GM23338 (cell line): Measurements from ENCODE around the gene H2AZ2. TPM values are rescaled to one million over a fixed set of nuclear protein-coding genes. Genes with fewer than 3 reads are reported as not detected.

Source experiments
- CREB1 ChIP-seq: fragments of 250-450 bp; sonication (Bioruptor Pico); IDR thresholded peaks from 2 replicates; pipeline ENCODE4 v1.5.0; 2020; ENCODE audit warnings: low read depth, mild to moderate bottlenecking, moderate library complexity
- CTCF ChIP-seq, 2 experiments: fragments of 200-600 bp in 1 of 2; sonication (generic) in 1 of 2; conservative IDR thresholded peaks; 2 replicates each; pipeline versions ENCODE4 v1.5.1 to v1.6.1; 2016 to 2017; ENCODE audit warnings: antibody characterized with exemption in 2 of 2, low read depth in 2 of 2, mild to moderate bottlenecking in 2 of 2, moderate library complexity in 1 of 2
- EZH2 ChIP-seq: fragments of 200-600 bp; sonication (generic); IDR thresholded peaks from one replicate; pipeline ENCODE4 v1.8.0; 2017; ENCODE audit warnings: antibody characterized with exemption, mild to moderate bottlenecking, low read depth; ENCODE audit not compliant: unreplicated experiment
- ZNF114 ChIP-seq: fragments of 250-450 bp; sonication (Bioruptor Pico); IDR thresholded peaks from 2 replicates; pipeline ENCODE4 v1.5.0; 2020; ENCODE audit warnings: mild to moderate bottlenecking, moderate library complexity
- ZNF331 ChIP-seq: fragments of 250-450 bp; sonication (Bioruptor Pico); IDR thresholded peaks from 2 replicates; pipeline ENCODE4 v1.5.0; 2020; ENCODE audit warnings: low read depth, mild to moderate bottlenecking, moderate library complexity
- polyA plus RNA-seq: library from polyadenylated mRNA; unstranded; fragments of >200 nt; fragmentation: Nextera tagmentation; extraction: Ambion mirVana; gene quantifications from 2 replicates; pipeline ENCODE4 v1.2.1, GENCODE V29; 2016
- total RNA-seq: library from RNA; depleted of rRNA; stranded (reverse); fragments of >200 nt; shearing (Covaris generic); gene quantifications from 2 replicates; pipeline ENCODE4 v1.2.3, GENCODE V29; 2014
- TF ChIP-seq, protein P1 (sequence below): fragments of 250-450 bp; sonication (Bioruptor Pico); IDR thresholded peaks from 2 replicates; pipeline ENCODE4 v1.5.0; 2020; ENCODE audit warnings: mild to moderate bottlenecking, moderate library complexity
- TF ChIP-seq, protein P2 (sequence below): IDR thresholded peaks from 2 replicates; pipeline ENCODE4 v1.6.1; 2016; ENCODE audit warnings: antibody characterized with exemption

Gene H2AZ2
- total and polyA plus RNA-seq, 2 experiments from 2014 or later = 215 to 390 TPM

DNA sequence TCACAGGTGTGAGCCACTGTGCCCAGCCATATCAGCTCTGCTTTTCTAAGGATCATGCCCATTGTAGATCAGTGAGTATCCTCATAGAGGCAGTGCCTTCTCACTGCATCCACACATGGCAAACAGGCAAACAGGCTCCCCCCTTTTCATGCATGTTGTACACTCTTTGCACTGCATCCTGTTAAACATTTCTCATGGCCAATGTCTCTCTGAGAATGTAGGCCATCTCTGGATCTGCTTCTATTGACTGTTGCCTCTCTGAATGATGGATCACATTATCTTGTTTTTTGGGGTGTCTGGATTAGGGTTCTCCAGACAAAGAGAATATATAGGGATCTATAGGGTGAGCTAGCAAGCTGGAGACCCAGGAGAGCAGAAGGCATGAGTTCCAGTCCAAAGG lies 64.5 kb downstream of the H2AZ2 start (continued):
- TF ChIP-seq, protein P1, sequence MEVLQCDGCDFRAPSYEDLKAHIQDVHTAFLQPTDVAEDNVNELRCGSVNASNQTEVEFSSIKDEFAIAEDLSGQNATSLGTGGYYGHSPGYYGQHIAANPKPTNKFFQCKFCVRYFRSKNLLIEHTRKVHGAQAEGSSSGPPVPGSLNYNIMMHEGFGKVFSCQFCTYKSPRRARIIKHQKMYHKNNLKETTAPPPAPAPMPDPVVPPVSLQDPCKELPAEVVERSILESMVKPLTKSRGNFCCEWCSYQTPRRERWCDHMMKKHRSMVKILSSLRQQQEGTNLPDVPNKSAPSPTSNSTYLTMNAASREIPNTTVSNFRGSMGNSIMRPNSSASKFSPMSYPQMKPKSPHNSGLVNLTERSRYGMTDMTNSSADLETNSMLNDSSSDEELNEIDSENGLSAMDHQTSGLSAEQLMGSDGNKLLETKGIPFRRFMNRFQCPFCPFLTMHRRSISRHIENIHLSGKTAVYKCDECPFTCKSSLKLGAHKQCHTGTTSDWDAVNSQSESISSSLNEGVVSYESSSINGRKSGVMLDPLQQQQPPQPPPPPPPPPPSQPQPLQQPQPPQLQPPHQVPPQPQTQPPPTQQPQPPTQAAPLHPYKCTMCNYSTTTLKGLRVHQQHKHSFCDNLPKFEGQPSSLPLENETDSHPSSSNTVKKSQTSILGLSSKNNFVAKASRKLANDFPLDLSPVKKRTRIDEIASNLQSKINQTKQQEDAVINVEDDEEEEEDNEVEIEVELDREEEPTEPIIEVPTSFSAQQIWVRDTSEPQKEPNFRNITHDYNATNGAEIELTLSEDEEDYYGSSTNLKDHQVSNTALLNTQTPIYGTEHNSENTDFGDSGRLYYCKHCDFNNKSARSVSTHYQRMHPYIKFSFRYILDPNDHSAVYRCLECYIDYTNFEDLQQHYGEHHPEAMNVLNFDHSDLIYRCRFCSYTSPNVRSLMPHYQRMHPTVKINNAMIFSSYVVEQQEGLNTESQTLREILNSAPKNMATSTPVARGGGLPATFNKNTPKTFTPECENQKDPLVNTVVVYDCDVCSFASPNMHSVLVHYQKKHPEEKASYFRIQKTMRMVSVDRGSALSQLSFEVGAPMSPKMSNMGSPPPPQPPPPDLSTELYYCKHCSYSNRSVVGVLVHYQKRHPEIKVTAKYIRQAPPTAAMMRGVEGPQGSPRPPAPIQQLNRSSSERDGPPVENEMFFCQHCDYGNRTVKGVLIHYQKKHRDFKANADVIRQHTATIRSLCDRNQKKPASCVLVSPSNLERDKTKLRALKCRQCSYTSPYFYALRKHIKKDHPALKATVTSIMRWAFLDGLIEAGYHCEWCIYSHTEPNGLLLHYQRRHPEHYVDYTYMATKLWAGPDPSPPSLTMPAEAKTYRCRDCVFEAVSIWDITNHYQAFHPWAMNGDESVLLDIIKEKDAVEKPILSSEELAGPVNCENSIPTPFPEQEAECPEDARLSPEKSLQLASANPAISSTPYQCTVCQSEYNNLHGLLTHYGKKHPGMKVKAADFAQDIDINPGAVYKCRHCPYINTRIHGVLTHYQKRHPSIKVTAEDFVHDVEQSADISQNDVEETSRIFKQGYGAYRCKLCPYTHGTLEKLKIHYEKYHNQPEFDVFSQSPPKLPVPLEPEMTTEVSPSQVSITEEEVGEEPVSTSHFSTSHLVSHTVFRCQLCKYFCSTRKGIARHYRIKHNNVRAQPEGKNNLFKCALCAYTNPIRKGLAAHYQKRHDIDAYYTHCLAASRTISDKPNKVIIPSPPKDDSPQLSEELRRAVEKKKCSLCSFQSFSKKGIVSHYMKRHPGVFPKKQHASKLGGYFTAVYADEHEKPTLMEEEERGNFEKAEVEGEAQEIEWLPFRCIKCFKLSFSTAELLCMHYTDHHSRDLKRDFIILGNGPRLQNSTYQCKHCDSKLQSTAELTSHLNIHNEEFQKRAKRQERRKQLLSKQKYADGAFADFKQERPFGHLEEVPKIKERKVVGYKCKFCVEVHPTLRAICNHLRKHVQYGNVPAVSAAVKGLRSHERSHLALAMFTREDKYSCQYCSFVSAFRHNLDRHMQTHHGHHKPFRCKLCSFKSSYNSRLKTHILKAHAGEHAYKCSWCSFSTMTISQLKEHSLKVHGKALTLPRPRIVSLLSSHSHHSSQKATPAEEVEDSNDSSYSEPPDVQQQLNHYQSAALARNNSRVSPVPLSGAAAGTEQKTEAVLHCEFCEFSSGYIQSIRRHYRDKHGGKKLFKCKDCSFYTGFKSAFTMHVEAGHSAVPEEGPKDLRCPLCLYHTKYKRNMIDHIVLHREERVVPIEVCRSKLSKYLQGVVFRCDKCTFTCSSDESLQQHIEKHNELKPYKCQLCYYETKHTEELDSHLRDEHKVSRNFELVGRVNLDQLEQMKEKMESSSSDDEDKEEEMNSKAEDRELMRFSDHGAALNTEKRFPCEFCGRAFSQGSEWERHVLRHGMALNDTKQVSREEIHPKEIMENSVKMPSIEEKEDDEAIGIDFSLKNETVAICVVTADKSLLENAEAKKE = no peak
- TF ChIP-seq, protein P2, sequence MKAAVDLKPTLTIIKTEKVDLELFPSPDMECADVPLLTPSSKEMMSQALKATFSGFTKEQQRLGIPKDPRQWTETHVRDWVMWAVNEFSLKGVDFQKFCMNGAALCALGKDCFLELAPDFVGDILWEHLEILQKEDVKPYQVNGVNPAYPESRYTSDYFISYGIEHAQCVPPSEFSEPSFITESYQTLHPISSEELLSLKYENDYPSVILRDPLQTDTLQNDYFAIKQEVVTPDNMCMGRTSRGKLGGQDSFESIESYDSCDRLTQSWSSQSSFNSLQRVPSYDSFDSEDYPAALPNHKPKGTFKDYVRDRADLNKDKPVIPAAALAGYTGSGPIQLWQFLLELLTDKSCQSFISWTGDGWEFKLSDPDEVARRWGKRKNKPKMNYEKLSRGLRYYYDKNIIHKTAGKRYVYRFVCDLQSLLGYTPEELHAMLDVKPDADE = no peak
- TF ChIP-seq CTCF (conservative IDR thresholded peaks at IDR 0.05; ENCODE audit: low read depth in 2 of 2) (no peak), ZNF114 (CRISPR knock-in tag) (no peak), ZNF331 (no peak), EZH2 (no peak), CREB1 (CRISPR knock-in tag) (no peak)
